HG03097 (cell line): Measurements from ENCODE around the gene LMX1B.
"Not testable (repeated sequence)": the region's sequence is repeated elsewhere in the genome, so short reads cannot be mapped to it uniquely, and the experiment has no call there.

Experiments
- ATAC-seq: cut with Tn5 transposase; IDR thresholded peaks from one replicate; pipeline ENCODE4 v1.9.1; 2021; ENCODE audit not compliant: unreplicated experiment, low FRiP score

The LMX1B gene

DNA sequence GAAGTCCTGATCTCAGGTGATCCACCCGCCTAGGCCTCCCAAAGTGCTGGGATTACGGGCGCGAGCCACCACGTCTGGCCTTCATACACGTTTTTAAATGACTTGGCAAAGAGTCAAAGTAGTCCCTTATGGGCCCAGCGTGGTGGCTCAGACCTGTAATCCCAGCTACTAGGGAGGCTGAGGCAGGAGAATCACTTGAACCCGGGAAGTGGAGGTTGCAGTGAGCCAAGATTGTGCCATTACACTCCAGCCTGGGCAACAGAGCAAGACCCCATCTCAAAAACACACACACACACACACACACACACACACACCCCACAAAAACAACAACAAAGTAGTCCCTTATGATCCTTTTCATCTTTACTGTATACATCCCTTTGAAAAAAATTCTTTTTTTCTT lies 116.9 kb downstream of the LMX1B start:
- ATAC-seq = not testable (repeated sequence)

DNA sequence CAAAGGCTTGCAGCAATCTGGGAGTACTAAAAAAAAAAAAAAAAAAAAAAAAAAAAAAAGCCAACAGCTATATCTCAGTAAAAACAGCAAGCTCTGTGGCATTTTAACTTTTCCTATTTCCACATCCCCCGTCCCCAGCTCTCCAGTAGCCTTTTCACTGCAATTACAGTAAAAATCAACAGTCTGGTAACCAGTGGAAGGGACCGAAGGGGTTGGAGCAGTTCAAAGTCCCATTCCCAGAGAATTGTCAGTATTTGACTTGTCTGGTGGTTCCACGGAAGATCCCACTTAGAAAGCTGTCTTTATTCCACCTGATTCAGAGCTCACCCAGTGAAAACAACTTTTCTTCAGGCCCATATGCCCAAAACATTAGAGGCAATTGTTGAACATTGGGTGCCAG lies 119.3 kb downstream of the LMX1B start:
- ATAC-seq = no peak

DNA sequence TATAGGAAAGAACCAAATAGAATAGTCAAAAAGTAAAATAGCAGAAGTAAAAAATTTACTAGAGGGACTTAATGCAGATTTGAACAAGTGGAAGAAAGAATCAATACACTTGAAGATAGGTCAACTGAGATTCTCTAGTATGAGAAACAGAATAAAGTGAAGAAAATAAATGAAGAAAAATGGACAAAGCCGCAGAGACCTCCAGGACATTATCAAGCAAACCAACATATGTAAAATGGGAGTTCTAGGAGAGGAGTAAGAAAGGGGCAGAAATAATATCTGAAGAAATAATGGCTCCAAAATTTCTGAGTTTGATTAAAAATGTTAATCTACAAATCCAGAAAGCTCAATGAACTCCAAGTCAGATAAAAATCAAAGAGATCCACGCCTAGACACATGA lies 121.1 kb downstream of the LMX1B start:
- no peak for ATAC-seq

DNA sequence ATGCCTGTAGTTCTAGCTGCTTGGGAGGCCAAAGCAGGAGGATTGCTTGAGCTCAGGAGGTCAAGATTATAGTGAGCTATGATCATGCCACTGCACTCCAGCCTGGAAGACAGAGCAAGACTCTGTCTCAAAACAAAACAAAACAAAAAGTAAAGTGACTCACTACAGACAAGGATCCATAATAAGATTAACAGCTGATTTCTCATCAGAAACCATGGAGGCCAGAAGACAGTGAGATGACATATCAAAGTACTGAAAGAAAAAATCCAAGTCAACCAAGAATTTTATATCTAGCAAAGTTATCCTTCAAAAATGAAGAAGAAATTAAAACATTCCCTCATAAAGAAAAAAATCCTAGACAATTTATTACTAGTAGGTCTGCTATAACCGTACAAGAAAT lies 121.8 kb downstream of the LMX1B start:
- no peak for ATAC-seq

DNA sequence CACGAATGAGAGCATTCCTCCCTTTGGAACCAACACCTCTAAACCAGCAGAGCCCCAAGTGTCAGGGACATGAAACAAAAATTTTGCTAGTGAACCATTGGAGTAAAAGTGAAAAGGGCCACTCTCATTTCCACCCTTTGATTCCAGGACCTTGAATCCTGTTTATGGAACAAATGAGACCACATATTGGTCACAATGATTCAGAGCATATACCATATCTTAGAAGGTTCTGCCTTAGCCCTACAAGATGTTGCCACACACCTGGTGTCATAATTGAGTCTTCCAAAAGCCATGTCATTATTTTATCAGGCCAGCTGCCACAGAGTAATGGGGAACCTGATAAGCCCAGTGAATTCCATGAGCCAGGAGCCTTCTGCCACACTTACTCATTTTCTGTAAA lies 124.8 kb downstream of the LMX1B start:
- no peak for ATAC-seq

GRCh38 chr9:126743041-126743440 lies 129.3 kb downstream of the LMX1B start:
- ATAC-seq = no peak

DNA sequence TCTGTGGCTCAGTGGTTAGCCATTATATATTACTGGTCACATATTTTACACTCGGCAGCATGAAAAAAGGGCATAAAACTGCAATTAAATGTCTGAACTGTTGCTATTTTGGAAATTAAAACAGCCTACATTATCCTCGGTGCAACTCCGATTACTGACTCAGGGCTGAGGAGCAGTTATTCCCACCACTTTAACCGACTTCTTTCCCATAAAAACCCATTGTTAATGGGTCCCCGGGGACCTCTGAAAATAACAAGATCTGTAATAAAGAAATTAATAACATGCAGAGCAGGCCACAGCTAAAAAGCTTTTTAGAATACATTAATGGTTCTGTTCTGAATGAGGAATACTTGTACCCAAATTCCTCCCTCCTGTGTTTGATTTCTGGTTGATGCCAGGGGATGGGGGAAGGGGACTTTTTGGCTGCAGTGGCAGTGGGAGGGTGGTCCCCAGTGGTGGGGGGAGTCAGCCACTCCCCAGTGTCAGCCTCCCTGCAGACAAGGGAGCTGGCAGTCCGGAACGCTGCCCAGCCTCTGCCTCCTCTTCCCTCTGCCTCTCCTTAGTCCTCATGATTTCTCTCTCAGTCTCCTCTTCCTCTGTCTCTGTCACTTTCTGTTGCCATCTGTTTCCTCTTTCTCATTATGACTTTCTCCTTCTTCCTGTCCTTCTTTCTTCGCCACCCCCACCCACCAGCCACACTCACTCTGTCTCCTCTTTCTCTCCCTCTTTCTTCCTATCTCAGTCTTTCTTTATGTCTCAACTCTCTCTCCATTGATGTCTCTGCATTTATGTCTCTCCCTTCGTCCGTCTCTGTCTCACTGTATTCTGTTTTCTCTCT lies 132.1 kb downstream of the LMX1B start:
- no peak for ATAC-seq
